Right atrium auricular region (tissue), 2 donors: Measurements from ENCODE around the gene KPNA6. TPM values are rescaled to one million over a fixed set of nuclear protein-coding genes. Genes with fewer than 3 reads are reported as not detected.

Source experiments
- DNase-seq: peaks from one replicate; pipeline ENCODE4 v3.0.0-alpha.2; 2019; ENCODE audit warnings: low spot score
- H3K27ac ChIP-seq, 2 donors: fragments of 200-600 bp; sonication (generic); 1 replicate in 1 of 2; 2 replicates in 1 of 2; pipeline ENCODE4 v1.5.1; 2016 to 2019
- H3K27me3 ChIP-seq, 2 donors: fragments of 200-600 bp; sonication (generic); one replicate each; pipeline versions ENCODE4 v1.5.1 to v1.6.0; 2017 to 2019
- H3K36me3 ChIP-seq: fragments of 200-600 bp; sonication (generic); one replicate; pipeline ENCODE4 v1.5.1; 2016
- H3K4me1 ChIP-seq, 2 donors: fragments of 200-600 bp; sonication (generic); one replicate each; pipeline versions ENCODE4 v1.5.1 to v1.6.0; 2017 to 2019
- H3K4me3 ChIP-seq, 2 donors: fragments of 200-600 bp; sonication (generic); 1 replicate in 1 of 2; 2 replicates in 1 of 2; pipeline ENCODE4 v1.5.1; 2017 to 2019; ENCODE audit warnings: mild to moderate bottlenecking in 1 of 2, moderate library complexity in 1 of 2
- H3K9me3 ChIP-seq, 2 donors: fragments of 200-600 bp; sonication (generic); one replicate each; pipeline ENCODE4 v1.5.1; 2019
- total RNA-seq, 2 donors: library from RNA; depleted of rRNA; stranded (reverse); fragments of >200 nt; gene quantifications; one replicate each; pipeline ENCODE4 v1.1.0, GENCODE V29; 2016
- TF ChIP-seq, protein P1 (sequence below), 2 donors: fragments of 200-600 bp; sonication (generic); IDR thresholded peaks; one replicate each; pipeline ENCODE4 v1.5.1; 2019; ENCODE audit warnings: antibody characterized with exemption in 2 of 2

Gene KPNA6
- total RNA-seq, 2 donors from 2014 or later = 47.3 to 54.6 TPM

DNA sequence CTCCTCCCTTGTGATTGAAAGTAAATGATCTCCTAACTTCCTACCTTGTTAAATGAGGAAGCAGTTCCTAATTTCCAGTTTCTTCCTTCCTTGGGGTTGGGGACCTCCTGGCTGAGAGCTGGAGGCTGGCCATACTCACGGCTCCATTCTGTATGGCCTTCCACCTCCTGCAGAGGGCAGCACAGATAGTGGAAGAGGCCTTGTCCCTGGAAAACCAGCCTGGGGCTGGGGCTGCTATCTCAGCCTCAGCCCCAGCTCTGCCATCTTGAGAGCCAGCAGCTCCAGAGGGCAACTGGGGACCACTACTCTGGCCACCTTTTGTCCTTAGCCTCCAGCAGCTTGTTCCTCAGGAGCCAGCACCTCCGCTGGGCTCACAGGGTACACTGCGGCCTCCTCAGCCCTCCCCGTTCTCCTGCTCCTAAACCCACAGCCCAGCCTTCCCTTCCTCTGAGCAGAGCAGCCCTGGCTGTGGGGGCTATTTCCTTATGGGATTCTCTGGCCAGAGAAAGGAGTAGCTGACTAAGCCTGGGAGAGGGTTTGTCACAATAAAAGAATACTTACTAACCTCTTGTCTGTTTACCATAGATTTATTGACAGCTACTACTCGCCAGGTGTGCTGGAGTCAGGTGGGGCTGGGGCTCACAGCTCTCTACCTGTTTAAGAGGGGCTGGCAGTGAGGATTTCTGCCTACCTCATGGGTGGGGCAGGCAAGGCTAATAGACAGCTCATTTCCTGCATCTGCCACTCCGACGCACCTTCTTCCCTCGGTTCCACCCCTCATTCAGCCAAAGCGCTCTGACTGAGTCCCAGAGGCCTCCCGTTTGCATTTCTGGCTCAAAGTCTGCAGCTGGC is 108.0 kb downstream of the KPNA6 start:
- Histone ChIP-seq H3K36me3 (peaks cover 25% of the 10 kb centered on the region), H3K27me3 (no peaks in the 10 kb centered on the region), H3K4me1 (peaks cover 0 to 10% of the 10 kb centered on the region in 2 donors), H3K4me3 (no peak overlapping the region), H3K9me3 (no peaks in the 10 kb centered on the region), H3K27ac (no peak overlapping the region)
- TF ChIP-seq, protein P1, sequence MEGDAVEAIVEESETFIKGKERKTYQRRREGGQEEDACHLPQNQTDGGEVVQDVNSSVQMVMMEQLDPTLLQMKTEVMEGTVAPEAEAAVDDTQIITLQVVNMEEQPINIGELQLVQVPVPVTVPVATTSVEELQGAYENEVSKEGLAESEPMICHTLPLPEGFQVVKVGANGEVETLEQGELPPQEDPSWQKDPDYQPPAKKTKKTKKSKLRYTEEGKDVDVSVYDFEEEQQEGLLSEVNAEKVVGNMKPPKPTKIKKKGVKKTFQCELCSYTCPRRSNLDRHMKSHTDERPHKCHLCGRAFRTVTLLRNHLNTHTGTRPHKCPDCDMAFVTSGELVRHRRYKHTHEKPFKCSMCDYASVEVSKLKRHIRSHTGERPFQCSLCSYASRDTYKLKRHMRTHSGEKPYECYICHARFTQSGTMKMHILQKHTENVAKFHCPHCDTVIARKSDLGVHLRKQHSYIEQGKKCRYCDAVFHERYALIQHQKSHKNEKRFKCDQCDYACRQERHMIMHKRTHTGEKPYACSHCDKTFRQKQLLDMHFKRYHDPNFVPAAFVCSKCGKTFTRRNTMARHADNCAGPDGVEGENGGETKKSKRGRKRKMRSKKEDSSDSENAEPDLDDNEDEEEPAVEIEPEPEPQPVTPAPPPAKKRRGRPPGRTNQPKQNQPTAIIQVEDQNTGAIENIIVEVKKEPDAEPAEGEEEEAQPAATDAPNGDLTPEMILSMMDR (IDR thresholded peaks at IDR 0.05) = peak; percentile 52 to 77
- DNase-seq = no peak

DNA sequence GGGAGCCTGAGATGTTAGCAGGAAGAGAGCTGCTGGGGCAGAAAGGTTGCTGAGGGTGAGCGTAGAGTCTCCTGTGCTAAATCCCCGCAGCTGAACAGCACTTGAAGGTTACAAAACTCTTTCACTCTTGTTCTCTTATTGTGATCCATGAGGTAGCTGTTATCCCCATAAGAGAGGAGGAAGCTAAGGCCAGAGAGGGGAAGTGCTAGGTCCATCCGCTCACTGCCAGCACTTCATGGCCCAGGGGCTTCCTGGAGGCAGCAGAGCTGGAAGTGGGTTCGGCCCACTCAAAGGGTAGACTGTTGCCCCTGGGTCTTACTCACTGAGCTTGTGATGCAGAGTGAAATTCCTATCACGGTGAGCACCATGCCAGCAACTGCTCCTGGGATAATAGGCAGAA is 108.7 kb downstream of the KPNA6 start:
- H3K36me3 ChIP-seq = peaks cover 25% of the 10 kb centered on the region
- no peak for DNase-seq
- no peak overlapping the region for H3K27ac ChIP-seq
- H3K4me3 ChIP-seq = no peak overlapping the region
- H3K9me3 ChIP-seq = no peaks in the 10 kb centered on the region
- TF ChIP-seq, protein P1 (IDR thresholded peaks at IDR 0.05) = no peak
- H3K27me3 ChIP-seq = no peaks in the 10 kb centered on the region
- H3K4me1 ChIP-seq = peaks cover 0 to 18% of the 10 kb centered on the region in 2 donors

DNA sequence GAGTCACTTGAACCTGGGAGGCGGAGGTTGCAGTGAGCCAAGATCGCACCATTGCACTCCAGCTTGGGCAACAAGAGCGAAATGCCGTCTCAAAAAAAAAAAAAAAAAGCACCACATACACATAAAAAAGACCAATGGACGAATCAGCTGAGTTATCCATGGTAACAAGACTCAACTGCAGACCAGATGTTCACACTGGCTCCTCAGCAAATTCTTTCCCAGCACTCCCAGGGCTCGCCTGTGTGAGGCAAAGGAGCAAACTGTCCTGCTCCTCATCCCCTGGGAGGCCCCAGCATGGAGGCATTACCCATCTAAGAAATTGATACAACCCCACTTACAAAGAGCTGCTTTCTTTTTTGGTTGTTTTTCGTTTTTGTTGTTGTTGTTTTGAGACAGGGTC is 111.2 kb downstream of the KPNA6 start:
- TF ChIP-seq, protein P1 (IDR thresholded peaks at IDR 0.05) = no peak
- H3K4me1 ChIP-seq = peaks cover 0 to 31% of the 10 kb centered on the region in 2 donors
- no peaks in the 10 kb centered on the region for H3K27me3 ChIP-seq
- no peak overlapping the region for H3K4me3 ChIP-seq
- H3K36me3 ChIP-seq = peaks cover 29% of the 10 kb centered on the region
- DNase-seq = no peak
- no peaks in the 10 kb centered on the region for H3K9me3 ChIP-seq
- no peak overlapping the region for H3K27ac ChIP-seq

DNA sequence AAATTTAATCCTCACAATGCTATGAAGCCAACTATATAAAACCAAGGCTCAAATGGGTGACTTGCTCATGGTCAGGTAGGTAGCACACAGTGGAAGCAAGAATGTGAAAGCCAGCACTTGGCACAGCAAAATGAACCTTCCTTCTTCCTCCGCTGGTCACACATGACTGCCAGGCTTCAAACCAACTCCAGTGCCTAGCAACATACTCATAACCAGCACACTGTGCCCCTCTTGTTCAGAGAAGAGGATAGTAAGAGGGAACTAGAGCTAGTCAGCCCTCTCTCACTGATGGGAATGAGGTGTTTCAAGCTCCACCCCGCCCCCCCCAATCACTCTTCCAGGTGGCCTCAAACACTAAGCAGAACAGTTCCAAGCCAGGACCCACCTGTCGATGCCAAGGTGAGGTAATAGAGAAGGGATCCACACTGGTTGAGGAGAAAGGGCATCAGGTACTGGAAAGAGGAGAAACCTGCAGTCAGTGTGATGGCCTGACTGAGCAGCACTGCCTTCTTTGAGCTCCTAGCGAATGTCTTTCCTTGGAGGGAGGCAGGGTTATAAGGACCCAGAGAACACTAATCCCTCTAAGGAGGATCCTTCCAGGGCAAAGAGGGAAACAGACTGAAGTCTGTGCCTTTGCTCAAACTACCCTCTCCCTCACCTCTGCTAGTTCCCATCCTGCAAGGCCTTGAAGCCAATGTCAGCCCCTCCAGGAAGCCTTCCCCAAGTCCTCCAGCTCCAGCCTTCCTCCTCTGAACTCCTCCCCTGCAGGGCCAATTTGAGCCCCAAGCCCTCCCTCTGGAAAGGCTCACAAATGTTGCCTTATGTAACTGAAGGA is 113.1 kb downstream of the KPNA6 start:
- peak overlapping the region; percentile 75 to 96 for H3K4me3 ChIP-seq
- H3K36me3 ChIP-seq = peaks cover 33% of the 10 kb centered on the region
- H3K9me3 ChIP-seq = no peaks in the 10 kb centered on the region
- no peak for DNase-seq
- no peaks in the 10 kb centered on the region for H3K27me3 ChIP-seq
- H3K4me1 ChIP-seq = peaks cover 0 to 32% of the 10 kb centered on the region in 2 donors
- TF ChIP-seq, protein P1 (IDR thresholded peaks at IDR 0.05) = no peak
- peak overlapping the region; percentile 87 to 92 for H3K27ac ChIP-seq

DNA sequence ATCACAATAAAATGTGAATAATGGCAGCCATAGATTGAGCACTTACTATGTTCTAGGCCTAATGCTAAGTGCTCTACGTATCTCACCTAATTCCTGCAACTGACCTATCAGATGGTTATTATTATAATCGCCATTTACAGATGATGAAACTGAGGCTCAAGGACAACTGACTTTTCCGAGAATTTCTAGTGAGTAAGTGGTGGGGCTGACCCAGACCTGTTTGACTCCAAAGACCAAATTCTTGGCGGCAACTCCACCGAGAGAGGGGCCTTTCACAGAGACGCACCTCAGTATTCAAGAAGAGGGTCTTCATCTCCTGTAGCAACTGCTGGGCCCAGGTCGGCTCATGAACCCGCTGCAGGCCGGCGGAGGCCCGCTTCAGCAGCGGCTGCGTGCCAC is 113.7 kb downstream of the KPNA6 start:
- Histone ChIP-seq H3K36me3 (peaks cover 35% of the 10 kb centered on the region), H3K4me3 (peak overlapping the region; percentile 75 to 96), H3K27me3 (no peaks in the 10 kb centered on the region), H3K9me3 (no peaks in the 10 kb centered on the region), H3K4me1 (peaks cover 0 to 32% of the 10 kb centered on the region in 2 donors), H3K27ac (peak overlapping the region; percentile 87 to 92)
- DNase-seq = no peak
- TF ChIP-seq, protein P1 (IDR thresholded peaks at IDR 0.05) = no peak
